NCI-H1436 treated with DMSO at 0.1 percent for 48 hours (cell line): Measurements from ENCODE around the gene ACSS1.
A peak's percentile ranks its signal among the peaks of the same experiment; 100 is the strongest.

Experiments used
- DNase-seq: peaks from one replicate; lab custom pipeline; 2025; lab: John Stamatoyannopoulos, UW

The ACSS1 gene

DNA sequence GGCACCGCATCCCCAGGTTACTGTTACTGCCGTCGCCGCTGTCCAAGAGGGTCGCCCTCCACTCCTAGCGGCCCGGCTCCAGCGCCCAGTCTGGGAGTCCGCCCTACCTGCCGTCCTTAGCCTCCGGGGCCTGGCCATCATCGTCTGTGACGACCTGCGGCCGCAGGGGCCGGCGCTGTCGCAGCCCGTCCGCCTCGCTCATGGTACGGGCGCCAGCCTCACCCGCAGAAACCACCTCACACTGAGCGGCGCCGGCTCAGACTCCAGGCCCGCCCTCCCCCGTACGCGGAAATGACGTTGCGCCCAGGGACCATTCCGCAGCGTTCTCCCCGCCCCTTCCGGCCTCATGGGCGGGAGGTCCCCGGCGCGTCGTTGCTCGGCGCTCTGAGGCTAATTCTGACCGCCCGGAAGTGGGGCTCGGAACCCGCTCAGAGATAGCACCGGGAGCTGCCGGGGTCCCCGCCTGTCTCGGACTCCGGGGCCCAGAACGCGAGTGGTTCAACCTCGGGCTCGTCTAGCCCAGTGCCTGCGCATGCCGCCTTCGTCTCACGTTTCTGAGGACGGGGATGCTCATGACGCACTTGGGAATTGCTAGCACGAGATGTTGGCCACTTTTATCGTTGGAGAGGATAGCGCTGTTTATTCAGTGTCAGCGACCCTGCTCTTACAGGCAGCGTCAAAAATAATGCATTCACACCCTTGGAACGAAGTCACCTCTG is 65.3 kb downstream of the ACSS1 start, which contains the start of gene APMAP:
APMAP (minus strand) TSS at position 265 of the 719 bp plus-strand sequence; CDS start at position 202, 63 bp downstream.
- DNase-seq, result peak; percentile 58

GRCh38 chr20:24991897-24992486 is 65.9 kb downstream of the ACSS1 start:
- DNase-seq, result no peak

- DNase-seq, result no peak
These were observed 67.1 kb downstream of the ACSS1 start for GRCh38 chr20:24990810-24991252.

GRCh38 chr20:24989162-24989561 is 68.8 kb downstream of the ACSS1 start:
- DNase-seq, result no peak

DNA sequence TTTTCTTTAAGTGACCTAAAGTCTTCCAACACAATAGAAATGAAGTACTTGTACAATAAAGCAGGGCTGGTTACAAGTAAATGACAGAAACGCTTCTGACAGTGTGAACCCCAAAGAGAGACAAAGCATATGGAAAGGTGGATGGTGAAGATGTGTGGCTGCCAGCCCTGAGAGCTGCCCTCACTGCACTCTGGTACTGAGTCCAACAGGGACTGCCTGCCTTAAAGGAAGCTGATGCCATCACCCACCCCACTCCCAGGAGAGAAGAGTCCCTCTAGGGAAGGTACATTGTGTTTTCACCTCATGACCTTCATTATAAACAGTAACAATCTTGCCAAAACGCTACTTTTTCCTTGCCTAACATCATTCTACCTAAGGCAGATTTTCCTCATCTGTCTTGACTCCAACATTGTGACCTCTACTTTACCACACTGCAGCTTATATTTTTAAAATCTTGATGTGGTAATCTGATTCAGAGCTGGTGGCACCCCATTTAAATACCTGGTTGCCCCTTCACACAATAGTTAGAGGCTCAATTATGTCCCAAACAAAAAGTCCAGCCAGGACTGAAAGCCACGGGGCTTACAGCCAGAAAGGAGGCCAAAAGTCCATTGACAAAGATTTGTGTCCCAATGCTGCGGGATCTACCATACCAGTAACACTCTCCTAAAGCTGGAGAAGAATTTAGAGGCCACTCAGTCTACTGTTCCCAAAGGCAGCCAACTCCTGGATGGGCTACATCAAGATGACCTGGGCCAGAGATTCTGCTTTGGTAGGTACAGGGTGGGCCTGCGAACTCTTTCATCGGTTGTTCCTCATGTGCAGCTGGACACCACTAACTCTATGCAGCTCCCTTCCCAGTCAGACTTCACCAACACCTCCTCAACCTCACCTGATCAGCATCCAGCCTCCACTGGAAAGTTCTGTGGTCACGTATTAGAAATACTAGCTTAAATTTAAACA is 69.8 kb downstream of the ACSS1 start:
- no peak for DNase-seq

- no peak for DNase-seq
These were observed 70.7 kb downstream of the ACSS1 start for GRCh38 chr20:24987244-24987643.

GRCh38 chr20:24986436-24987015 is 71.4 kb downstream of the ACSS1 start:
- DNase-seq, result no peak

GRCh38 chr20:24985802-24986201 is 72.1 kb downstream of the ACSS1 start:
- no peak for DNase-seq

- no peak for DNase-seq
These were observed 72.8 kb downstream of the ACSS1 start for GRCh38 chr20:24984961-24985640.

- no peak for DNase-seq
These were observed 74.0 kb downstream of the ACSS1 start for GRCh38 chr20:24983896-24984295.

- DNase-seq, result no peak
These were observed 76.1 kb downstream of the ACSS1 start for GRCh38 chr20:24981790-24982189.

GRCh38 chr20:24981282-24981681 is 76.7 kb downstream of the ACSS1 start:
- no peak for DNase-seq

DNA sequence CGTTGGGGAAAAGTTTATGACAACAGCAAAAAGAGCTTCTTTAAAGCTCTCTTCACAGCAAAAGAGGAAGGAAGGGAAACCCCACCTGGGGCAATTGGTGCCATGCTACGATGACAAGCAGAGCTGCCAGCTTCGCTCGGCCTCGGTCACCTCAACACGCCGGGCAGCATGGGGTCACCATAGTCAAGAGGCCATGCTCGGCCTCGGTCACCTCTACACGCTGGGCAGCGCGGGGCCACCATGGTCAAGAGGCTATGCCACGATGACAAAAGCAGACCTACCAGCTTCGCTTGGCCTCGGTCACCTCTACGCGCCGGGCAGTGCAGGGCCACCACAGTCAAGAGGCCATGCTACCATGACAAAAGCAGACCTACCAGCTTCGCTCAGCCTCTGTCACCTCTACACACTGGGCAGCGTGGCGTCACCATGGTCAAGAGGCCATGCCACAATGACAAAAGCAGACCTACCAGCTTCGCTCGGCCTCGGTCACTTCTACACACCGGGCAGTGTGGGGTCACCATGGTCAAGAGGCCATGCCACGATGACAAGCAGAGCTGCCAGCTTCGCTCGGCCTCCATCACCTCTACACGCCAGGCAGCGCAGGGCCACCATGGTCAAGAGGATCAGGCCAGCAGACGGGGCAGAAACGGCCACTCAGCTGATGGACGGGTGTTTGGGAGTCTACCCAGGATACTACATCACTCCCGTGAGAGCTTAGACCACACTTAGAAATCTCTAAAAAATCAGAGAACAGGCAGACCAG is 77.5 kb downstream of the ACSS1 start:
- DNase-seq, result no peak

DNA sequence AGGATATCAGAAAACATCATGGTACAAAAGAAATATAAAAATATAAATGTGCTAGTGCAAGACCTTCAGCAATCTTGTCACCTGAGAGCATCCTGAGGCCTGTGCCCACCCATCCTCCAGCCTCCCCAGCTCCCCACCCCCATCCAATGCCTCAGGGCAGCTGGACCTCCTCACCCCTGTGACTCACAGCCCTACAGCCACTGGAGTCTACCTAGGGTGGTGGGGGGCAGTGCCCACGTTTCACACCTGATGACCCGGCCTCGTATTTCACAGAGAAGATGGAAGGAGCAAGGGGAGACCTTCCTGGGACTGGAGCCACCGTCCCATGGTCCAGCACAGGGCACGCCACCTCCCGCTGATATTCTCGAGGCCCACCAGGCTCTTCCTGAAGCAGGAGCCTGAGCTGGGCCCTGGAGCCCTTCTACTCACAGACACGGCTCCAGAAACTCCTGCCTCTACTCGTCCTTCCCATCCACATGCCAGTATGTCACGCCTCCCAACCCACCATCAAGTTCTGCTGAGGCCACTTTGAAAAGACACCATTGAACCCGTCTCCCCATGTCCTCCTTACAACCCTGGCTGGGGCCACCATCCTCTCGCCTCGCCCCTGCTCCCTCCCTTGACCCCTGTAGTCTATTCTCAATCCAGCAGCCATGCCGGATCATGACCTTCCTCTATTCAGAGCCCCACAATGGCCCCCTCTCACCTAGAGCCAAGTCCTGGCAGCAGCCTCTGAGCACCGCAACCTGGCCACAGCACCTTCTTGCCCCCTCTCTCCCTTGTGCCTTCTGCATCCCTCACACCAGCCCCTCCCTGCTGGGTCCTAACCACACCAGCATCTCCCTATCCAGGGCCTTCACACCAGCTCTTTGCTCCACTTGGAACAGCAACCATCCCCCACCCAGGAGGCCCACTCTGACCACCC is 78.6 kb downstream of the ACSS1 start:
- no peak for DNase-seq

DNA sequence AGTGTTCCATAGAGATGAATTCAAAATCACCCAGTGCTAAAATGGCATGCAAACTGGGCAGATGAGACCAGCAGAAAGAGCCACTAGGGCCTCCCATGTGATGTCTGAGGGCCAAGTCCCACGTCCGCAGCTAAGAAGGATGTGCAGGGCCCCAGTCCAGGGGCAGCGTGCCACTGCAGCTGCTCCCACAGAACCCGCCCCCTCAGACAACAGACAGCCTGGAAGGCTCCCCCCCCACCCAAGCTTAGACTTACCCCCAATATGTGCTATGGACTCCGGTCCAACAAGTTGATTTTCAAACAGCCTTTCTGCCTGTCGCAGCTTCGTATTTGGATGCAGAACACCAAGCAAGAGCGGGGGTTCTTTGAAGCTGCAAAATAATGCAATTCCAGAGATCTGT is 79.4 kb downstream of the ACSS1 start:
- no peak for DNase-seq

- DNase-seq, result no peak
These were observed 80.1 kb downstream of the ACSS1 start for GRCh38 chr20:24977797-24978196.

DNA sequence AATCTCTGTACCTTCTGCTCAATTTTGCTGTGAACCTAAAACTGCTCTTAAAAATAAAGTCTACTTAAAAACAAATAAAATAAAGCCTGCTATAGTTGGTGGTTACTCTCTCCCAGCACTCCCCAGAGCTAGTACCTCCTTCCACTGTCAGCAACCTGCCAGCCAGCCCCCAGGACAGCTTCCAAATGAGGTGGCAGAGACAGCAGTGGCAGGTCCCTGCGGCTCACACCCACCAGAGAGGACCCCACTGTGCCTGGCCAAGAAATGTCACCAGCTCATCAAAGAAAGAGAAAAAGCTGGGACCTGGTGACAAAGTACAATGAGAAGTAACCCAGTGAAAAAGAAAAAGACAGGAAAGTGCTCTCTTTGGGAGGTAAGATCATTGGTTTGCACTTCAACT is 80.6 kb downstream of the ACSS1 start:
- DNase-seq, result no peak

GRCh38 chr20:24972341-24972740 is 85.6 kb downstream of the ACSS1 start:
- DNase-seq, result no peak

DNA sequence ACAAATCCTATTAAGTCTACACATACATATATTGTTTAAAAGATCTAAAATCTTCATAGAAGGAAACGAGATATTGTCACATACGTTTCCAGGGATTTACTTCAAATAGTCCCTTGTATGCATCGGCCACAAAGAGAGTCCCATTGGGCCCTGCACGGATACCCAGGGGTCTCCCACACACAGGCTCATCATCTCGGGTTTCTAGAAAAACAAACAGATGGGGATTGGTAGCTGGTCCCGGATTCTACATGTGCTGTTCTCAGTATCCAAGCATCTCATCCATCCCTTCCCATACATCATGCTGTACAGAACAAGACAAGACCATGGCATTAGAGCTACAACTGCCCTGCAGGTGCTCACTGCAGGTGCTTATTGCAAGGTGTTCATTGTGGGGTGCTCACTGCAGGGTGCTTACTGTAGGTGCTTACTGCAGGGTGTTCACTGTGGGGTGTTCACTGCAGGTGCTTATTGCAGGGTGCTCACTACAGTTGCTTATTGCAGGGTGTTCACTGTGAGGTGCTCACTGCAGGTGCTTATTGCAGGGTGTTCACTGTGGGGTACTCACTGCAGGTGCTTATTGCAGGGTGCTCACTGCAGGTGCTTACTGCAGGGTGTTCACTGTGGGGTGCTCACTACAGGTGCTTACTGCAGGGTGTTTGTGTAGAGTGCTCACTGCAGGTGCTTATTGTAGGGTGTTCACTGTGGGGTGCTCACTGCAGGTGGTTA is 86.4 kb downstream of the ACSS1 start:
- no peak for DNase-seq
